Dedifferentiated amniotic fluid mesenchymal stem cell (primary cell): ENCODE data around the gene MEAK7.

Experiments used
- DNase-seq: peaks from one replicate; pipeline ENCODE4 v3.0.0-alpha.2; 2016; ENCODE audit errors: extremely low spot score

MEAK7 gene, protein sequence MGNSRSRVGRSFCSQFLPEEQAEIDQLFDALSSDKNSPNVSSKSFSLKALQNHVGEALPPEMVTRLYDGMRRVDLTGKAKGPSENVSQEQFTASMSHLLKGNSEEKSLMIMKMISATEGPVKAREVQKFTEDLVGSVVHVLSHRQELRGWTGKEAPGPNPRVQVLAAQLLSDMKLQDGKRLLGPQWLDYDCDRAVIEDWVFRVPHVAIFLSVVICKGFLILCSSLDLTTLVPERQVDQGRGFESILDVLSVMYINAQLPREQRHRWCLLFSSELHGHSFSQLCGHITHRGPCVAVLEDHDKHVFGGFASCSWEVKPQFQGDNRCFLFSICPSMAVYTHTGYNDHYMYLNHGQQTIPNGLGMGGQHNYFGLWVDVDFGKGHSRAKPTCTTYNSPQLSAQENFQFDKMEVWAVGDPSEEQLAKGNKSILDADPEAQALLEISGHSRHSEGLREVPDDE

DNA sequence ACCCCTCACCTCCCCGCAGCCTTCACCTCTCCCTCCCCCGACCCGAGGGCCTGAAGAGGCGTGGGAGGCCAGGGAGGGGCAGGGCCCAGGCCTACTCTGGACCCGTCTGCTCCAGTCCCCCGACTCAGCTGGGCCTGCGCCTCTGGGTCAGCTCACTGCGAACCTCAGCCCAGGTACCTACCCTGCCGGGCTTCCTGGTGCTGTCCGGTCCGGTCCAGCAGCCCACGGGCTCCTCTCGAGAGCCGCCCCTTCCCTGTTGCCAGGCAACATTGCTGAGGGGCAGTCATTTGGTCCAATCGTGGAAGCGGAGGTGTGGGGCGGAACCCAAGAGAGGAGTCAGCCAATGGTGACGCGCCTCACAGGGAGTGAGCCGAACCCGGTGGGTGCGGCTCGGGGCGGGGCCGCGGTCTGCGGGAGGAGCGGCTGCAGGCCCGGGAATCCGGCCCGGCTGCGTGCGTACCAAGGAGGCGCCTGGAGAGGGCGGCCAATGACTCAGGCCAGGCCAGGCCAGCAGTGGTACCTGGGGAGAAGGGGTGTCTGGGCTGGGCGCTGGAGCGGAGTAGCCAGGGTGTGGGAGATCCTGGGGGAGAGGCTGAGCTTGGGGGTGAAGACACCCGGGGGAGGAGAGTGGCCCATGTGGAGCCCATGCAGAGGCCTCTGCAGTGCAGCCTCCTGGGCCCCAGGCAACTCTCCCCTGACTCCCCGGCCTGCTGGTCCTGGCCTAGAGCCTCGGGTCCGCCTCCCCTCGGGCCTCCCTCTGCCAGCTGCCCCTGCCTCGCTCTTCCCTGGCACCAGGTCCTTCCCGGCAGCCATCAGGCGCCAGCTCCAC, at the start of gene MEAK7:
TSS of gene MEAK7 (minus strand) at position 240 of the 829 bp plus-strand sequence. CDS start 6,573 bp downstream, outside the sequence.
- peak; percentile 97 for DNase-seq

DNA sequence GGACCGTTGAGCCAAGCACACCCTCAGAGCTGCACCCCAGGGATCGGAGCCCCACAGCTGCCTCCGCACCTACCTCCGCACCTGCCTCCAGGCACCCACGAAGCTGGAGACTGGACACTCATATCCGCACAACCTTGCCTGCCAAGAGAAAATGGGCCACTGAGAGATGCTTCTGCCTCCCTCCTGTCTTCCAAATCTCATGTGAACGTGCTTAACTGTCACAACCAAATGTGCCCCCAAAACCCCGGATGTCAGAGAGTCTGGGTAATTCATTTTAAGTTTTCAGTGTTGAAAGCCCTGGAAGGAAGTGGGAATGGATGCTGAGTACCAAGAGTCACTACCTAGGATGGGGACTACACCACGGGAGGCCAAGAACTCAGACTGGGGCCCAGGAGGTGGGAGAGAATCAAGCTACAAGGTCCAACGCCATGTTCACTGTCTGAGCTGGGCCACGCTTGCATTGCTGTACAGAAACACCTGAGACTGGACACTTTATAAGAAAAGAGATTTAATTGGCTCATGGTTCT, 49.5 kb upstream of the MEAK7 start:
- DNase-seq, result no peak

DNA sequence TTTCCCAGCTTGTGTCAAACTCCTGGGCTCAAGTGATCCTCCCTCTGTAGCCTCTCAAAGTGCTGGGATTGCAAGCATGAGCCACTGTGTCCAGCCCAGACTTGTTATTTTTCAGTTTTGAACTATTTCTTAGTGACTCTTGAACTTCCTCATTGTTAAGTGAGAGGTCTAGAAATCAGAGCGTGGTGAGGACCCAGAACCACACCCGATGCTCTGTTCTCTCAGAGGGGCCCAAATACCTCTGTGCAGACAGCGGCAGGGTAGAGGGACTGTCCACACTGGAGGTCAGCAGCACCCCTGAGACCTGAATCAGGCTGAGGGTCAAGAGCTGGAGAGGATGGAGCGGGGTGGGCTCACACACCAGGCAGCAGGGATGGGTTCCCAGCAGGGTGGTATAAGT, 47.7 kb upstream of the MEAK7 start:
- DNase-seq, result no peak

DNA sequence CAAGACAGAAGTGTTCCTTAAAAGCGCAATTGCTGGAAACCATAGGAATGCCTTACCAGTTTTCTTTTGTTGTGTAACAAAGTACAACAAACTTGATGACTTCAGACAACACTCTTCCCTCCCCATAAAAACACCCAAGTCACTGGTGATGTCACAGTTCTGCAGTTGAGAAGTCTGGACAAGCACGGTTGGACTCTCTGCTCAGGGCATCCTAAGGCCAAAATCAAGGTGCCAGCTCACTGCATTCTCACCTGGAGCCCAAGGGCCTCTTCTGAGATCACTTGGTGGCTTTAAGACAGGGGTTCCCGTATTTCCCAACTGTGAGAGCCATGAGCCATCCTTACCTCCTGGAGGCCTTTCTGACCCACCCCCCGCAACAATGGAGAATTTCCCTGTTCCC, 45.6 kb upstream of the MEAK7 start:
- no peak for DNase-seq

DNA sequence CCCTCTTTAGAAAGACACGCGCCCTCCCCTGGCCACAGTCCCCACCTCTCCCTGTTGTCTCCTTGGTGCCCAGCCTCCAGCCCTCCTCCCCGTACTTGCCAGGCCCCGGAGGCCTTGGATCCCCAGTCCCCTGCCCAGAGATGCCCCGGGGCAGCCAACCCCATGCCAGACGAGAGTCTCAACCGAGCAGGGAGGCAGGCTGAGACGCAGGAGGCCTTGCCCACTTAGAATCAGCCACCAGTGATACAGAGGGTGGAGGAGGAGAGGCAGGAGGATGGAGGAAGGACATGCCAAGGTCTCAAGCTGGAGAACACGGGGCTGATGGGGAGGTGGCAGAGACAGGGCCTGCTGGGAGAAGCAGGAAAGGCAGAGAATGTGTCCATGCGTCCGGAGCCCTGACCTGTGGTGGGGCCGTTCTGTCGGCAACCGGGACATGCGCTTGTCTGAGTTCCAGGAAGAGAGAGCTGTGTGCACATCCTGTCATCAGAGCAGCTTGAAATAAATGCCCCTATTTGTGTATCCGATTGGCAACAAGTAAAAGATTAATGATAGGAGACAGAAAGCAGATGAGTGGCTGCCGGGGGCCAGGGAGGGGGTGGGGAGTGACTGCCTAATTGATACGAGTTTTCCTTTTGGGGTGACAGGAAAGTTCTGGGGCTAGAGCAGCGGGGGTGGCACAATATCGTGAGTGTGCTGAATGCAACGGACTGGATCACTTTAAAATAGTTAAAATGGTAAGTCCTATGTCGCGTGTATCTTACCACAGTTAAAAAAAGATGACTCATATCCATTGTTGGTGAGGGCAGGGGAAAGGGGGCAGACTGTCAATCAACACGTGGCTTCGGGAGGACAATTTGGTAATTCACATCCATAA, 44.7 kb upstream of the MEAK7 start:
- no peak for DNase-seq

DNA sequence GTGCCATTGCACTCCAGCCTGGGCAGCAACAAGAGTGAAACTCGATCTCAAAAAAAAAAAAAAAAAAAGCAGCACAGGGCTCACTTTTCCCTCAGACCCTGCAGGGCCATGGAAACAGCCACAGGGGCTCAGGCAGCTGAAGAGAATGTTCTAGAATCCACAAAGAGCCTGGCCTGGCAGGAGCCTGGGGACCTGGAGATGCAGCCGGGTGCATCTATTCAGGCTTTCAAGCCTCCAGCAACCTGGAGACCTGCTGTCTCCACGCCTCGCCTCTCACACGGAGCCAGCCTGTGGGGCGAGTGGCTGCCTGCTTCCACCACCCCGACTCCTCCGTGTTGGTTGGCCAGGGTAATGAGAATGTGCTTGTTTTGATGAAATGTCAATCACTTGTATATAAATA, 44.0 kb upstream of the MEAK7 start:
- DNase-seq, result no peak

DNA sequence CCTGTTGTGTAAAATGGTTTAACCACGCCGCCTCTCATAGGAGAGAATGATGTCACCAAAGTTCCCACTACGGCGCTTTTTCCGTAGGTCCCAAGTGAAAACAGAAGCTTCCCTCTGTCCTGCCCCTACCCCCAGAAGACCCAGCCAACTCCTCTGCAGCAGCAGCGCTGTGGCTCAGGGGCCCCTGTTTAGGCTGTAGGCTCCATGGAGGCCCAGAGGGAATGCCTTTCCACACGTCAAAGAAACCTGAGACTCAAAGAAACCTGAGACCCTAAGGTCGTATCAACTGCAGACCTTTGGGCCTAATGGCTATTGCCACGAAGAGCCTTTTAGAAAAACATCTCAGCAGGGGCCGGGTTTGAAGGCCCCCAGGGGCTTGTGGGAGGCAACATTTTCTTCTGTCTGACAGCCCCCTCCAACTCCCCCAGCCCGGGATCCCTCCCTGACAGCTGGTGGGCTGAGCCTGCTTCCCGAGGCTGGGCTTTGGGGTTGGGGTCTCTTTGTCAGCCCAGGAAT, 43.1 kb upstream of the MEAK7 start:
- DNase-seq, result no peak

DNA sequence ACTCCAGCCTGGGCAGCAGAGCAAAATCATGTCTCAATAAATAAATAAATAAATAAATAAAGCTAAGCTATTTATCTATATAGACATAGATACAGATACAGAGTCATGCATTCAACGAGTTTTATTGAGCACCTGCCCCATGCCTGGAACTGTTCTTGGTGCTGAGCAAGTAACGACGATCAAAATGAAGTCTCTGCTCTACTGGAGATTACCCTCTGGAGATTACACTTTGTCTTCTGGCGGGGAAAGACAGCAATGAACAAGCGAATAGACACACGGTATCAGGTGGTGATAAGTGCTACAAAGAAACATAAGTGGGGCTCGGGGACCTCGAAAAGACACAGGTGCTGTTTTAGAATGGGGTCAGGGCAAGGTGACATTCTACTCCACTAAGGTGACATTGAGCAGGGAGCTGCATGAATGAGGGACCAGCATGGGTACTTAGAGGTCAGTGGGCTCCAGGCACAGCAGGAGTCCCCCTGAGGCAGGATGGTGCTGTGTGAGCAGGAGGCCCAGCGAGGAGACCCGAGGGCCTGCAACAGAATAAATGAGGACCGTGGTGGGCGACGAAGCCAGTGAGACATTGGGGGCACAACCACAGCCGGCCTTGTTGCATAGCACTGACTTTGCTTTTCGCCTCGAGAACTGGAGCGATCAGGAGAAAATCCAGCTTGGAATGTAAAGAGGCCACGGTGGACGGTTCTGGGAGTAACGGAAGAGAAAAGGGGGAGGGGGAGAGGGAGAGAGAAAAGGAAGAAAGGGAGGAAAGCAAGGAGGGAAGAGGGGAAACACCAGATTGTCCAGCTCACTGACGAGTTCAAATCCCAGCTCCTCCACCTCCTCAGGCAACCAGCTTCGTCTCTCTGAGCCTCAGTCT, 42.4 kb upstream of the MEAK7 start:
- DNase-seq, result no peak

DNA sequence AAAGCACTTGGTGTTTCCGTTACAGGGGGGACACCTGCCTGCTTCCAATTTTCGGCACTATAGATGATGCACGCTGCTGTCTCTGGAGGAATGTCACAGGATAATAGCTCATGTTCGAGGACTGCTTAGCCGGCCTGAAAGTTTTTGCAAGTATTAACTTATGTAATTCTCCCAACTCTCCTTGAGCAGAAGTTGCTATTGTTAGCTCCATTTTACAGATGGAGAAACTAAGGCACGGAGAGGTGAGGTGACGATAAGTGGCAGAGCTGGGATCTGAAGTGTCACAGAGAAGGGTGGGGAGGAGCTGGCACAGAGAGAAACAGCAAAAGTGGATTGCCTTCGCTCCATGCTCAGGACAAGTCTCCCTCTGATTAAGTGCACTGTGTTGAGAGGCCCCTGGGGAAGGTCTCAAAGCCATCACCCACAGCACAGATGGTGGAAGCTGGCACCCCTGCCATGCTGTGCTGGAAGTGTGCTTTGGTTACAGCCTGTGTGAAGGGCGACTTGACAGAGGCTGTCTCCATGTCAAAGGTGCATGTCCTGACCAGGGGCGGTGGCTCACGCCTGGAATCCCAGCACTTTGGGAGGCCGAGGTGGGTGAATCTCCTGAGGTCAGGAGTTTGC, 40.8 kb upstream of the MEAK7 start:
- no peak for DNase-seq

DNA sequence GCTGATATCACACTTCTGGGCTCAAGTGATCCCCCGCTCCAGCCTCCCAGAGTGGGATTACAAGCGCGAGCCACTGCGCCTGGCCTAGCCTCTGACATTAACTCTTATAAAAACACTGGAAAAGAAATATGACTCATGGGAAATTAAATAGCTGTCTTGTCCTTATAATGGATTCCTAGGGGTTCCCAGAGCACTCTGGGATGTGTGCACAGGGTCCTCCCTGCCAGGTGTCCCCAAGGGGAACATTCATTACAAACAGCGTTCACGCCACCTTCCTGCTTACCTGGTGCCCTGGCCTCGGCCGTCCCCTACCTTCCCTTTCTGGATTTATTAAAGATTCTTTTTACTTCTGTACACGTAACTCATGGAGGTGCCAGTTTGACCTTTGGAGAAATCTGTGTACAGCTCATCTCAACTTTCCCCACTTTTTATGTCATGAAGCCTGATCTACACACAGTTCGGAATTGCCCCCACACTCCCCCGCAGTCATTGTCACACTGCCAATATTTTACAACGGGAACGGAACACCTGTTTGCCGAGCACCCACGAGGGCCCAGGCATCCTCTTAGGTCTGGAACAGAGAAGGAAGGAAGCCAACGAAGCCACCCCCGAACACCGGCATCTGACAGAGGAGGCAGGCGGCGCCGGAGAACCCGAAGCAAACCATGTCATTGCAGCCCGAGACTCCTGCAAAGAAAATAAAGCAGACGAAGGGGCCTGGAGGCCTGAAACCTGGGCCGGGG, 39.7 kb upstream of the MEAK7 start:
- DNase-seq, result no peak

DNA sequence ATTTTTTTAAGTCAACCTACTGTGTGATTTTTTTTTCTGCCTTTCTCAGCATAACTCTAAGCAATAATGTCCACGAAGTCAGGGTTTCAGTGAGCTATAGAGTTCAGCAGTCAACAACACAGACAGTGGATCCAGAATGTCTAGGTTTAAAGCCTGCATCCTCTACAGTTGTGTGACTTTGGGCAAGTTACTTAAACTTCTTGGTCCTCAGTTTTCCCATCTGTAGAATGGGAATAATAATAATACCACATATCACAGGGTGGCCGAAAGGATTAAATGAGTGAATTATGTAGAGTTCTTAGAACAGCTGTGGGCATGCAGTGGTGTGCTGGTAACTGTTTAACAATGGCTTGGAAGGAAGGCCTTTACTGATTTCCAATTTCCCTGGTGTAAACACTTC, 38.8 kb upstream of the MEAK7 start:
- no peak for DNase-seq

DNA sequence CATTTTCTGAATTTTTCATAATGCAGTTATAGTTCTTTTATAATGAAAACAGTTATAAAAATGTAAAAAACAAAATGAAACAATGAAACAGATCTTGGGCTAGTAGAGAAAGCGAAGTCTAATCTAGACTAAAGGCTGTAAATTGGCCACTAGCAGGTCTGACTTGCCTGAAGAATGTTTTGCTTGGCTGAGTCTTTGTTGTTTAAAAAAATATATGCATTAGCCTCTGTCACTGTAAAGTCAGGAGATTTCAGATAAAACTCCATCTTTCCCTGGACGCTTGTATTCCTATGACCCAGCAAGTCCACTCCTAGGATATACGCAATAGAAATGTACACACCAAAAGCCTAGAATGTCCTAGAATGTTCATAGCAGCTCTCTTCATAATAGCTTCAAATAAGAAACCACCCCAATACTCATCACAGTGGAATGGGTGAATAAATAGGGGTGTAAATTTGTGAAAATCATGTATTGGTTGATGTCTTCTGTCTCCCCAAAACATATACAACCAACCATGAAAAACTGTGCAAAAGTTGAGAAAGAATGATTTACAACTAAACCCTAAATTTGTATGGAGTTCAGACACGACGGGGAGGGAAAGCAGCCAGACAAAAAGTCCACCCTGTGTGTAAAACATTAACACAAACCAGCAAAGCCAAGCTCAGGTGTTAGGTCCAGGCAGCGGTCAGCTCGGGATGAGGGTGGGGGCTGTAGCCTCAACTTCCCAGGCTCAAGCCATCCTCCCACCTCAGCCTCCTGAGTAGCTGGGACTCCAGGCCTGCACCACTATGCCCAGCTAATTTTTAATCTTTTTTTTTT, 37.7 kb upstream of the MEAK7 start:
- peak; percentile 20 for DNase-seq

DNA sequence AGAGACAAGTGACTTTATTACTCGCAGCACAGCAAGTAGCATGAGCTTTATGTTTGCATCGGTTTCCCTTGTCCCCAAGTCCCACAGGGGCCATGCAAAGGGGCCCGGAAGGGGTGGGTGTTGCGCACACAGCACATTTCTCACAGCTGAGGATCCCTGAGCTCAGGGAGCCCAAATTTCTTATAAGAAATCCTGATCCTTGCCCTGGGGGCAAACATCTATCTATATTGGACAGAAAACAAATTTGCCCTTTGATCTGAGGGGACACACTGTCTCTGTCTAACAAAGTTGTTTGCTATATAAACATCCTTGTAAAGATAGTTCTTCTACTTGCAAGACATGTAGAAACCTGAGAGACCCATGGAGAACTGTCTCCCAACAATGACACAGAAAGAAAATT, 35.7 kb upstream of the MEAK7 start:
- DNase-seq, result no peak

DNA sequence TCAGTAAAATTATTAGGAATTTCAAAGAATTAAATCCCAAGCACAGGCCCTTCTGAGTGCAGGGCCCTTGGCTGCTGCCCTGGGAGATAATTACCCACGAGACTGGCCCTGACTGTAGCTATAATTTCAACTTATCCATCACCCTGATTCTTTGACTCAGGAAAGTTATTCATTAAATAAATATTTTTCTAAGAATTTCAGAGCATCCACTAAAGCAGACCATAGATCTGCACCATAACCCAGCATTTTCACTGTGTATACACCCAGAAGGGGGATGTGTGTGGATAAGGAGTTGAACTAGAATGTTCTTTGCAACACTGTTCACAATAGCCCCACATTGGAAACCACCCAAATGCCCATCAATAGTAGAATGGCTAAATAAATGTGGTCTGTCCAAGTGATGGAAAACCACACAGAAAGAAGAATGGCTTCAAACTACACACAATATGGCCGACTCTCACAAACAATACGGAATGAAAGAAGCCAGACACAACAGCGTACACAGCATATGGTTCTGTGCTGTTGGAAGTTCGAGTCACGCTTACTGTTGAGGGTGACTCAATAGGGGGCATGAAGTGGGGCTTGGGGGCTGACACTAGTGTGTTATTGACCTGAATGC, 33.9 kb upstream of the MEAK7 start:
- DNase-seq, result no peak

DNA sequence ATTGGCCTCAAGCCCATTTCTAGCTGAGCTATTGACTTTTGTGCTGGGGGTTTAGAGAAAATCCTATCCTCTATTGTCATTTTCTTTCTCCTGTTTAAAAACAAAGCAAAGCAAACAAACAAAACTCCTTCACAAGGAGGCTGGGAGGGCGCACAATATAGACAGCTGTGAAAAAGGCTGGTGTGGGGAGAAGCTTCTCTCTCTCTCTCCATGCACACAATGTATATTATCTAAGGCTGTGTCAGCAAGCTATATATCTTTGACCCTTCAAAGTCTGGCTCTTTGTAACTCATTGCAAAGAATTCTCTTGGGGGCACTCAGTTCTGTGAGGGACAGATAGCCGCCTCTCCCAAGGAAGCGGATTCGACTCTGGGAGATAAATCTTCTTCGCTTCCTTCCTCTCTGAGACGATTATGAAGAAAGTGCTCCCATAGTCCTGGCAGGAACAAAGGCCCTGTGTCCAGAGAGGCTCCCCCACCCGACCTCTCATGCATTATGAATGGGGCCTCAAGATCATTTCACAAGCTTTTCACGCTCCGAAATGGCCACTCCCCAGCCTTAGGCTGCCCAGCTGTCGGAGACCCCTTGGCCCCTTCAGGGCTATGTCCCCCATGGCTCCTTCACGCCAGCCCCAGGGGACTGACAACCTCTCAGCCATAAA, 33.2 kb upstream of the MEAK7 start:
- no peak for DNase-seq

DNA sequence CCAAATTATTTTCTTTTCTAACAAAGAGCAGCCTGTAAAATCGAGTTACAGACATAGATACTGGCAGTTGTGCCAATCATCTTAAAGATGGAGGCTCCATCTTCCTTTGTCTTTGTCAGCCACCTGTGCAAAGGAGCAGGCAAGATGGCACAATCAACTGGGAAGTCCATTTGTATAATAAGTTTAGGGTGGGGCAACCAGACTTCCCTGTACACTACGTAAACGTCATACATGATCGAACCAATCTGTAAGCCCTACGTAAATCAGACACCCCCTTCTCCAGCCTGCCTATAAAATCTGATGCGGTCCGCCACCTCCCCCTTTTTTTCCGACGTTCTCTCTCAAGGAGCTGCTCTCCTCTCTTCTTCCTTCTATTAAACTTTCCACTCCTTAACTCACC, 31.4 kb upstream of the MEAK7 start:
- no peak for DNase-seq

DNA sequence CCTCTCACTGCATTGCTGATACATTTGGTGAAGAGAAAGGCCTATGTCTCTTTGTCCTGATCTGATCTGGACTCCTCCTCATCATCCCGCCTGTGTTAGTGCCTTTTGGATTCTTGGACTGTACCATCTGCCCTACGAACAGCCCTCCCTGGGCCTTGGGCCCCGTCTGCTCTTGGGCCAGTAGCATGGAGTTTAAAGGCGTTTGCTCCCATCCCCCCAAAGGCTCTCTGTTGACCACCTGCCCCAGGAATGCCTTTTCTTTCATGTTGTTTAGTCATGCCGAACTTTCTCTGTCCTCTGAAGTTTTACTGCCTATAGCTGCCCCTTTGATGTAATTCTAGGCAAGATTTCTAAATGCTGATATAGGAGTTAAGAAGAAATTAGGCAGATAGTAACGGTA, 30.9 kb upstream of the MEAK7 start:
- DNase-seq, result no peak
